ENCODE measurements around the gene TSC22D4. TPM values are rescaled to one million over a fixed set of nuclear protein-coding genes. Genes with fewer than 3 reads are reported as not detected.

Gene TSC22D4
- total RNA-seq, 2 experiments from 2014 or later: 92.6 to 94.2 TPM

- H3K9me3 Mint-ChIP-seq: no peaks in the 10 kb centered on the region
- no peaks in the 10 kb centered on the region for H3K27me3 Mint-ChIP-seq
- DNase-seq (no peak), ATAC-seq (no peak)
- ChIA-PET POLR2A (interaction anchor here (0.6 to 2.2 kb wide), 9 partner anchors 9 to 316 kb away, joined by 3 to 12 read pairs (median 4); partner anchors contain the start of gene PPP1R35), CTCF (interaction anchor here (0.9 to 1.8 kb wide), 3 partner anchors 20 to 297 kb away, joined by 3 to 8 read pairs (median 3); no protein-coding TSS in a partner anchor)
- peak overlapping the region; percentile 86 for H3K4me3 Mint-ChIP-seq
- intact Hi-C loops (cut with micrococcal nuclease): no loop called here
- no peak for TF ChIP-seq CTCF (IDR thresholded peaks at IDR 0.05)
- H3K4me1 Mint-ChIP-seq (ENCODE audit: low read depth): peaks cover 18% of the 10 kb centered on the region
- H3K36me3 Mint-ChIP-seq (ENCODE audit: low read depth): peaks cover 26% of the 10 kb centered on the region
- H3K27ac Mint-ChIP-seq: peak overlapping the region; percentile 98
Measured at GRCh38 chr7:100427762-100428198, 51.2 kb downstream of the TSC22D4 start.

GRCh38 chr7:100426516-100426915 is 52.5 kb downstream of the TSC22D4 start:
- ATAC-seq (no peak), DNase-seq (no peak)
- POLR2A ChIA-PET: interaction anchor here (1.1 kb wide), 1 partner anchor 12 kb away, joined by 4 read pairs; no protein-coding TSS in a partner anchor

GRCh38 chr7:100425347-100425746 is 53.7 kb downstream of the TSC22D4 start:
- intact Hi-C loops (cut with micrococcal nuclease): no loop called here
- no peaks in the 10 kb centered on the region for H3K9me3 Mint-ChIP-seq
- CTCF ChIA-PET: interaction anchor here (1.3 kb wide), 1 partner anchor 18 kb away, joined by 4 read pairs; no protein-coding TSS in a partner anchor
- peaks cover 2% of the 10 kb centered on the region for H3K4me1 Mint-ChIP-seq (ENCODE audit: low read depth)
- no peak overlapping the region for H3K4me3 Mint-ChIP-seq
- no peak overlapping the region for H3K27ac Mint-ChIP-seq
- DNase-seq (no peak), ATAC-seq (no peak)
- POLR2A ChIA-PET: interaction anchor here (0.6 to 1.1 kb wide), 3 partner anchors 9 to 145 kb away, joined by 3 read pairs; no protein-coding TSS in a partner anchor
- H3K36me3 Mint-ChIP-seq (ENCODE audit: low read depth): peaks cover 8% of the 10 kb centered on the region
- no peaks in the 10 kb centered on the region for H3K27me3 Mint-ChIP-seq
- TF ChIP-seq CTCF (IDR thresholded peaks at IDR 0.05): no peak

More at GRCh38 chr7:100426516-100426915, 52.5 kb downstream of the TSC22D4 start:
- CTCF ChIA-PET: no interaction called here
- Mint-ChIP-seq H3K27me3 (no peaks in the 10 kb centered on the region), H3K27ac (no peak overlapping the region), H3K4me3 (no peak overlapping the region), H3K36me3 (ENCODE audit: low read depth) (peaks cover 15% of the 10 kb centered on the region), H3K4me1 (ENCODE audit: low read depth) (peaks cover 6% of the 10 kb centered on the region), H3K9me3 (no peaks in the 10 kb centered on the region)
- no peak for TF ChIP-seq CTCF (IDR thresholded peaks at IDR 0.05)
- intact Hi-C loops (cut with micrococcal nuclease): no loop called here

GRCh38 chr7:100423315-100423714 is 55.7 kb downstream of the TSC22D4 start:
- no peak for ATAC-seq

More at GRCh38 chr7:100423315-100423714, 55.7 kb downstream of the TSC22D4 start:
- intact Hi-C loops (cut with micrococcal nuclease): no loop called here
- Mint-ChIP-seq H3K4me1 (ENCODE audit: low read depth) (peaks cover 6% of the 10 kb centered on the region), H3K4me3 (no peak overlapping the region), H3K36me3 (ENCODE audit: low read depth) (no peaks in the 10 kb centered on the region), H3K27me3 (no peaks in the 10 kb centered on the region), H3K9me3 (no peaks in the 10 kb centered on the region), H3K27ac (no peak overlapping the region)
- no peak for DNase-seq
- CTCF ChIA-PET: interaction anchor here (1.5 to 6.2 kb wide), 2 partner anchors 16 to 290 kb away, joined by 4 to 34 read pairs; no protein-coding TSS in a partner anchor
- POLR2A ChIA-PET: no interaction called here
- no peak for TF ChIP-seq CTCF (IDR thresholded peaks at IDR 0.05)

Measured in activated CD8-positive, alpha-beta T cell treated with anti-CD3 and anti-CD28 coated beads for 36 hours (primary cell).